Measurements from ENCODE around the gene SLC6A19. TPM values are rescaled to one million over a fixed set of nuclear protein-coding genes. Genes with fewer than 3 reads are reported as not detected.

Gene SLC6A19
- total RNA-seq, 6 experiments from 2014 or later, result not detected

GRCh38 chr5:1213508-1214162, 12.2 kb downstream of the SLC6A19 start:
- Mint-ChIP-seq H3K4me1 (ENCODE audit: low read depth) (no peaks in the 10 kb centered on the region), H3K36me3 (ENCODE audit: low read depth) (no peaks in the 10 kb centered on the region; the same call in none of the 2 replicates), H3K9me3 (peaks cover 20% of the 10 kb centered on the region), H3K4me3 (no peak overlapping the region), H3K27me3 (ENCODE audit: insufficient read depth) (peaks cover 3% of the 10 kb centered on the region; the same call in 1 of the 2 replicates), H3K27ac (no peak overlapping the region)
- no peak for DNase-seq
- TF ChIP-seq CTCF (IDR thresholded peaks at IDR 0.05), result no peak

GRCh38 chr5:1214163-1214935, 13.0 kb downstream of the SLC6A19 start:
- Mint-ChIP-seq H3K27ac (no peak overlapping the region), H3K9me3 (peaks cover 24% of the 10 kb centered on the region), H3K4me1 (ENCODE audit: low read depth) (no peaks in the 10 kb centered on the region), H3K36me3 (ENCODE audit: low read depth) (no peaks in the 10 kb centered on the region; the same call in none of the 2 replicates), H3K4me3 (no peak overlapping the region), H3K27me3 (ENCODE audit: insufficient read depth) (peaks cover 6% of the 10 kb centered on the region)
- no peak for TF ChIP-seq CTCF (IDR thresholded peaks at IDR 0.05)
- no peak for DNase-seq

- Mint-ChIP-seq H3K4me3 (no peak overlapping the region), H3K27me3 (ENCODE audit: insufficient read depth) (peaks cover 6% of the 10 kb centered on the region), H3K9me3 (peaks cover 24% of the 10 kb centered on the region), H3K27ac (no peak overlapping the region), H3K36me3 (ENCODE audit: low read depth) (no peaks in the 10 kb centered on the region; the same call in none of the 2 replicates), H3K4me1 (ENCODE audit: low read depth) (no peaks in the 10 kb centered on the region)
- DNase-seq, result no peak
- no peak for TF ChIP-seq CTCF (IDR thresholded peaks at IDR 0.05)
Measured at GRCh38 chr5:1214936-1215220, 13.5 kb downstream of the SLC6A19 start.

- DNase-seq, result no peak
- peaks cover 24% of the 10 kb centered on the region for H3K9me3 Mint-ChIP-seq
- peaks cover 4% of the 10 kb centered on the region for H3K27me3 Mint-ChIP-seq (ENCODE audit: insufficient read depth)
- H3K4me3 Mint-ChIP-seq, result no peak overlapping the region
- no peaks in the 10 kb centered on the region; the same call in none of the 2 replicates for H3K36me3 Mint-ChIP-seq (ENCODE audit: low read depth)
- H3K27ac Mint-ChIP-seq, result no peak overlapping the region
- no peaks in the 10 kb centered on the region for H3K4me1 Mint-ChIP-seq (ENCODE audit: low read depth)
- TF ChIP-seq CTCF (IDR thresholded peaks at IDR 0.05), result no peak
Measured at GRCh38 chr5:1215320-1216096, 14.1 kb downstream of the SLC6A19 start.

- no peak for DNase-seq
- Mint-ChIP-seq H3K4me3 (no peak overlapping the region), H3K36me3 (ENCODE audit: low read depth) (no peaks in the 10 kb centered on the region; the same call in none of the 2 replicates), H3K4me1 (ENCODE audit: low read depth) (no peaks in the 10 kb centered on the region), H3K9me3 (peaks cover 23% of the 10 kb centered on the region), H3K27ac (no peak overlapping the region), H3K27me3 (ENCODE audit: insufficient read depth) (peaks cover 4% of the 10 kb centered on the region)
- no peak for TF ChIP-seq CTCF (IDR thresholded peaks at IDR 0.05)
Measured at GRCh38 chr5:1216211-1216917, 15.0 kb downstream of the SLC6A19 start.
